HG02798 (cell line): ENCODE data around the gene PALLD.

Source experiments
- ATAC-seq: cut with Tn5 transposase; IDR thresholded peaks from one replicate; pipeline ENCODE4 v1.9.1; 2021; ENCODE audit warnings: mild to moderate bottlenecking; ENCODE audit not compliant: unreplicated experiment, poor library complexity

The PALLD gene

GRCh38 chr4:168637872-168638756, 141.3 kb downstream of the PALLD start:
- ATAC-seq: no peak

GRCh38 chr4:168639914-168640313, 143.1 kb downstream of the PALLD start:
- ATAC-seq: no peak

DNA sequence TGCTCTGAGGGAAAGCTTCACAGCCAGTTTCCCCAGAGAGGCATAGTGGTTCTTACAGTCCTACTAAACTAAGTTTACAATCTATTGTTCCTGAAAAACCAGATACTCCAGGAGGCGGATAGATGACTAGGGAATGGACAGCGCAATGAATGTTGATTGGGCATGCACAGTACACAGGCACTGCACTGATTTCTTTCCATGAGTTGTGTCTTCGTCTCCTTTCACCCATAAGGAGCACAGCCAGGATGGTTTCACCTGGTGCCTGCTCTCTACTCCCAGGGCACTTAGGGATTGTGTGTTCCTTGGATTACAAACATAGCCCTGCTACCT, 144.9 kb downstream of the PALLD start:
- ATAC-seq: no peak

DNA sequence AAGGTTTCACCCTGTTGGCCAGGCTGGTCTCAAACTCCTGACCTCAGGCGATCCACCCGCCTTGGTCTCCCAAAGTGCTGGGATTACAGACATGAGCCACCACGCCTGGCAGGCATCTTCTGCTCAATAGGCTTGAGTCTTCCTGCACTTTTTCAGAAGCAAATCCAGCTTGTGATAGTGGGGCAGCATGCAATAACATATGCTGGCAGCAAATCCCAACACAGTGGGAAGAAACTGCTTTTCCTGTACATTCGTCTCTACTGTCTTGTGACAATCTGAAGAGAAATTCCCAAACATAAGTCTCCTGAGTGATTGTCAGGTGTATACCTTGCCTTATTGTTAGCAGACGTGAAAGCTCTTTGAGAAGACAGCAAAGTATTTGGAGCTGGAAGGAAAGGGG, 145.7 kb downstream of the PALLD start:
- no peak for ATAC-seq

GRCh38 chr4:168643111-168643795, 146.4 kb downstream of the PALLD start:
- ATAC-seq: no peak

DNA sequence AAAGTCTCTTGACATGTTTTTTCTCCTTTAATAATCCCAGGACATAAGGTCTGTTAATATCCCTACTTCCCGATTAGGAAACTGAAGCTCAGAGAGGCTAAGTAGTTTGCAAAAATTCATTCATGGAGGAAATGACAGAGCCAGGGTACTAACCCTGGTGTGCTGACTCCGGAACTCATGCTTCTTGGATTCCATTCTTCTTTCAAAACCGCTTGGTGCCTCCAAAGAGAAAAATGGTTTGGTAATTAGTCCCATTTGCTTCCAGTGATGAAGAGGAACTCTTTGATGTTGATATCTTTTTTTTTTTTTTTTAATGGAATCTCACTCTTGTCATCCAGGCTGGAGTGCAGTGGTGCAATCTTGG, 146.9 kb downstream of the PALLD start:
- ATAC-seq: no peak

GRCh38 chr4:168646001-168646768, 149.3 kb downstream of the PALLD start:
- ATAC-seq: no peak

GRCh38 chr4:168647646-168648375, 151.0 kb downstream of the PALLD start:
- ATAC-seq: no peak

GRCh38 chr4:168648494-168648893, 151.6 kb downstream of the PALLD start:
- no peak for ATAC-seq

- ATAC-seq: no peak
Observed at GRCh38 chr4:168648929-168649328, 152.1 kb downstream of the PALLD start.

GRCh38 chr4:168651374-168651773, 154.5 kb downstream of the PALLD start:
- no peak for ATAC-seq

- no peak for ATAC-seq
Observed at GRCh38 chr4:168651864-168652263, 155.0 kb downstream of the PALLD start.

- no peak for ATAC-seq
Observed at GRCh38 chr4:168652755-168653154, 155.9 kb downstream of the PALLD start.

- ATAC-seq: no peak
Observed at GRCh38 chr4:168654104-168654847, 157.4 kb downstream of the PALLD start.

GRCh38 chr4:168654848-168655174, 158.0 kb downstream of the PALLD start:
- no peak for ATAC-seq

- no peak for ATAC-seq
Observed at GRCh38 chr4:168655182-168655581, 158.3 kb downstream of the PALLD start.

- ATAC-seq: no peak
Observed at GRCh38 chr4:168656055-168656660, 159.3 kb downstream of the PALLD start.

DNA sequence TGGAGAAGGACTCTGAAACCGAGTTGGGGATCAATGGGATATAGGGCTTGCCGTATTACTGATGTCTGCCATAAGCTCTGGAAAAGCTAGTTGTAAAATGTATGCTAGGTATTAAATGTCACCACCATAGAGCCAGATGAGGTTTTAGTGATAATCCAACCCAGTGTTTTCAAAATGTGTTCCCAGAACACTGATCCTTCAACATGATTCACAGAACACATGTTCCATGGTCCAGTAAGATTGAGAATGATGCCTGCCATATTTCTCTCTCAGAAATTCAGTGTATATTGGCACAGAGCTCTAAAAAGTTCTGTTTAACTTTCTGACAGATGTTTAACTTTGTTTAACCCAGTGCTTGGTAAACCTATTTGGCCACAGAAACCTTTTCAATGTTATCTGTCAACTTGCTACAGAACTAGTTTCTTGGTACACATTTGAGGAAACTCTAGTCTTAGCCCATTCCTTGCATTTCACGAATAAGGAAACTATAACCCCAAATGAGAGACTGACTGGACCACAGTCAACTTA, 160.2 kb downstream of the PALLD start:
- ATAC-seq: no peak

- ATAC-seq: no peak
Observed at GRCh38 chr4:168658751-168659150, 161.9 kb downstream of the PALLD start.
